Measurements from ENCODE around the gene FYB1.

FYB1 gene

GRCh38 chr5:39116344-39117170, 102.8 kb downstream of the FYB1 start:
- DNase-seq = no peak

GRCh38 chr5:39115644-39116343, 103.6 kb downstream of the FYB1 start:
- DNase-seq = no peak

GRCh38 chr5:39114155-39114554, 105.2 kb downstream of the FYB1 start:
- DNase-seq = no peak

GRCh38 chr5:39113354-39113953, 105.9 kb downstream of the FYB1 start:
- DNase-seq = no peak

- no peak for DNase-seq
These were observed 109.8 kb downstream of the FYB1 start for GRCh38 chr5:39109606-39110005.

GRCh38 chr5:39108987-39109386, 110.4 kb downstream of the FYB1 start:
- no peak for DNase-seq

- DNase-seq = no peak
These were observed 112.0 kb downstream of the FYB1 start for GRCh38 chr5:39107350-39107749.

- DNase-seq = no peak
These were observed 113.0 kb downstream of the FYB1 start for GRCh38 chr5:39106322-39106721.

GRCh38 chr5:39104221-39104620, 115.1 kb downstream of the FYB1 start:
- DNase-seq = no peak

- DNase-seq = no peak
These were observed 116.6 kb downstream of the FYB1 start for GRCh38 chr5:39102684-39103155.

- DNase-seq = no peak
These were observed 118.4 kb downstream of the FYB1 start for GRCh38 chr5:39100851-39101396.

GRCh38 chr5:39100301-39100850, 119.0 kb downstream of the FYB1 start:
- no peak for DNase-seq

- DNase-seq = no peak
These were observed 119.5 kb downstream of the FYB1 start for GRCh38 chr5:39099831-39100230.

- no peak for DNase-seq
These were observed 126.0 kb downstream of the FYB1 start for GRCh38 chr5:39093352-39093751.

GRCh38 chr5:39092581-39093351, 126.6 kb downstream of the FYB1 start:
- no peak for DNase-seq

GRCh38 chr5:39091940-39092580, 127.3 kb downstream of the FYB1 start:
- no peak for DNase-seq

- DNase-seq = no peak
These were observed 135.4 kb downstream of the FYB1 start for GRCh38 chr5:39083968-39084367.

- DNase-seq = no peak
These were observed 136.4 kb downstream of the FYB1 start for GRCh38 chr5:39082995-39083394.

- DNase-seq = peak; percentile 34
These were observed 138.7 kb downstream of the FYB1 start for GRCh38 chr5:39080597-39081204.

GRCh38 chr5:39080168-39080567, 139.2 kb downstream of the FYB1 start:
- DNase-seq = no peak

GRCh38 chr5:39079147-39079546, 140.2 kb downstream of the FYB1 start:
- no peak for DNase-seq
